ENCODE data around the gene HRH2. TPM values are rescaled to one million over a fixed set of nuclear protein-coding genes. Genes with fewer than 3 reads are reported as not detected.

HRH2 gene
- total RNA-seq, 1 donor from 2014 or later, result 67.3 TPM

DNA sequence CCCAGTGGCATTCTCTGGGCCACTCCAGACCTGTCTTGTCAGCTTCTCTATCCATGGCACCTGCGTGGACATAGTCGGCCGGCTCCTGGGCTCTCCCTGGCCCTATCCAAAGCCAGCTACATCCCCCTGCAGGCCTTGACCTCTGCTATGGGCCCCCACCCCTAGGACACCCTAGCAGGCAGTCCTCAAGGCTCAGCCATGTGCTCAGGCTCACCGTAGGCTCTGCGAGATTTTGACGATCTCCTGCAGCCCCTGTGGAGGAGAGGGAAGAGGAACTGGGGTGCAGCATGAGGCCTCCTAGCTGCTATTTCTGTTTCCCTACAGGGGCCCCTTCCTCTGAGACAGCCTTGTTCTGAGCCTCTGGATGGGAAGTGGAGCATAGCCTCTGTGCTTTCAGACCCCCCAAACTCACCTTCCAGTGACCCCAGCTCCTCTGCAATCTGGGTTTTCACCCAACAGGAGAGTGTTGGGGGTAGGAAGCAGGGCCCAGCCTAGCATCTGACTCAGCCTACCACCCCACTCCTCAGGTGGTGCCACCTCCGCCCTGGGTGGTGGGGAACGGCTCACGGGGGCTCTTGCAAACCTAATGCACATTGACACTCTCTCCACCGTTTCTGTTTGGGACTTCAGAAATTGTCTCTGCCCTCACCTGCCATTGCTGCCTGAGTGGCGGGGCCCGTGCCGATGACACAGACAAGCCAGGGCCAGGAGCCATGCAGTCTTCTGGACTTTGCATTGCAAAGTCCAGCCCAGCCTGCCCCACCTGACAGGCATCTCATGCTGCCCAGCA lies 36.7 kb downstream of the HRH2 start:
- intact Hi-C loops (cut with micrococcal nuclease), result no loop called here
- Mint-ChIP-seq H3K27me3 (no peaks in the 10 kb centered on the region), H3K36me3 (ENCODE audit: low read depth) (peaks cover 40% of the 10 kb centered on the region), H3K4me1 (peaks cover 43% of the 10 kb centered on the region), H3K27ac (peak overlapping the region; percentile 64), H3K9me3 (no peaks in the 10 kb centered on the region), H3K4me3 (no peak overlapping the region)
- DNase-seq, result no peak

- intact Hi-C loops (cut with micrococcal nuclease), result loop anchor here (1.0 kb wide), 3 partner anchors 37 to 161 kb away; partner anchors contain the start of gene HRH2
- Mint-ChIP-seq H3K36me3 (ENCODE audit: low read depth) (peaks cover 42% of the 10 kb centered on the region), H3K27me3 (no peaks in the 10 kb centered on the region), H3K4me1 (peaks cover 40% of the 10 kb centered on the region), H3K4me3 (peak overlapping the region; percentile 62), H3K9me3 (no peaks in the 10 kb centered on the region), H3K27ac (peak overlapping the region; percentile 85)
- DNase-seq, result no peak
These were observed 37.6 kb downstream of the HRH2 start for GRCh38 chr5:175695161-175696126.

- peak; percentile 92 for DNase-seq
- H3K27me3 Mint-ChIP-seq, result no peaks in the 10 kb centered on the region
- H3K4me3 Mint-ChIP-seq, result peak overlapping the region; percentile 62
- intact Hi-C loops (cut with micrococcal nuclease), result loop anchor here (1.0 kb wide), 3 partner anchors 38 to 162 kb away; partner anchors contain the start of gene HRH2
- H3K27ac Mint-ChIP-seq, result peak overlapping the region; percentile 85
- H3K36me3 Mint-ChIP-seq (ENCODE audit: low read depth), result peaks cover 39% of the 10 kb centered on the region
- peaks cover 33% of the 10 kb centered on the region for H3K4me1 Mint-ChIP-seq
- no peaks in the 10 kb centered on the region for H3K9me3 Mint-ChIP-seq
These were observed 38.4 kb downstream of the HRH2 start for GRCh38 chr5:175696139-175696854.

DNA sequence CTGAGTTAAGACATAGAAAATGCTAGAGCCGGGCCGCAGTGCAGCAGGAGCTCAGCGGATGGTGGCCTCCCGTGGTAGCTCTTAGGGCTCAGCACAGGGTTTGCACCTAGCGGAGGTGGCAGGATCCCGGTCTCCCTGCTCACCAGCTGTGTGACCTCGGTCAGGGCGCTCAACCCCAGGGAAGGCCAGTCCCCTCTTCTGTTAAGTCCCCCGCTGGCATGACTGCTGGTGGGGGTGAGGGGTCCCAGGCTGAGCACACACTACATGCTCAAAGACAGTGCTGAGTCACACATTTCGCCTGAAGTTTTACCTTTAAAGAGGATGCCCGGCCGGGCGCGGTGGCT lies 39.0 kb downstream of the HRH2 start:
- H3K36me3 Mint-ChIP-seq (ENCODE audit: low read depth), result peaks cover 43% of the 10 kb centered on the region
- no peak for DNase-seq
- peaks cover 33% of the 10 kb centered on the region for H3K4me1 Mint-ChIP-seq
- no peaks in the 10 kb centered on the region for H3K27me3 Mint-ChIP-seq
- no peak overlapping the region for H3K27ac Mint-ChIP-seq
- intact Hi-C loops (cut with micrococcal nuclease), result loop anchor here (1.0 kb wide), 3 partner anchors 39 to 163 kb away; partner anchors contain the start of gene HRH2
- H3K4me3 Mint-ChIP-seq, result no peak overlapping the region
- no peaks in the 10 kb centered on the region for H3K9me3 Mint-ChIP-seq

GRCh38 chr5:175697846-175698245 lies 40.0 kb downstream of the HRH2 start:
- no peak overlapping the region for H3K4me3 Mint-ChIP-seq
- intact Hi-C loops (cut with micrococcal nuclease), result no loop called here
- H3K9me3 Mint-ChIP-seq, result no peaks in the 10 kb centered on the region
- peaks cover 46% of the 10 kb centered on the region for H3K36me3 Mint-ChIP-seq (ENCODE audit: low read depth)
- H3K27me3 Mint-ChIP-seq, result no peaks in the 10 kb centered on the region
- peak overlapping the region; percentile 68 for H3K27ac Mint-ChIP-seq
- H3K4me1 Mint-ChIP-seq, result peaks cover 30% of the 10 kb centered on the region
- no peak for DNase-seq

DNA sequence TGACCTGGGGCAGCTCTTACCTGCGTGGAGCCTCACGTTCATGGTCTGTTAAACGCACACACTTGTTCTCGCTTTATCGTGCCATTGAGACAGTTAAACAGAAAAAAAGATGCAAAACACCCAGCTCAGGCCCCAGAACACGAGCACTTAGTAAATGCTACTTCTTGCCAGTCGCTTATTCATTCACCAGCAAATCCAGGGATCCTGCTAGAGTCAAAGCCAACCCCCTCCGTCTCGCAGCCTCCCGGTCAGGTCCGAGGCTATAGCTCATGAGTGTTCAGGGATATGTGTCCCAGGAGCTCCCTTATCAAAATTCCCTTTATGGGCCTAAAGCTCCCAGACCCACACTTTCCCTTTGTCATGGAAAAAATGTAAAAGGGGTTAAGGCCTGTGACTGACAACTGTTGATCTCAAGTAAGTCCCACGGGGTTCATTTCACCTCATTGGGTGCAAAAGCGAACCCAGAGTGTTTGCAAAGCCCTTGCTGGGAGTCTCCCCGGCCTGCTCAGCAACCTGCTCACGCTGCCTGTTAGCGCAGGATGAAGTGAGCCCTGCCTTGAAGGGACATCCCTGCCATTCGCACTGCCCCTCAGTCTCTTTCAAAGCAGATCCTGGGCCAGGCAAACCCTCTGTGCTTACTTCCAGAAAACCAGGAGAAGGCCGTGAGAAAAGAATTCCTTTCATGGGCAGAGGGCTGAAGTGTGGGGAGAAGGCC lies 40.7 kb downstream of the HRH2 start:
- Mint-ChIP-seq H3K4me3 (no peak overlapping the region), H3K27me3 (no peaks in the 10 kb centered on the region), H3K4me1 (peaks cover 25% of the 10 kb centered on the region), H3K27ac (no peak overlapping the region), H3K9me3 (no peaks in the 10 kb centered on the region), H3K36me3 (ENCODE audit: low read depth) (peaks cover 47% of the 10 kb centered on the region)
- DNase-seq, result no peak
- intact Hi-C loops (cut with micrococcal nuclease), result no loop called here

GRCh38 chr5:175700991-175701390 lies 43.1 kb downstream of the HRH2 start:
- peaks cover 13% of the 10 kb centered on the region for H3K4me1 Mint-ChIP-seq
- DNase-seq, result peak; percentile 68
- no peak overlapping the region for H3K27ac Mint-ChIP-seq
- peaks cover 46% of the 10 kb centered on the region for H3K36me3 Mint-ChIP-seq (ENCODE audit: low read depth)
- H3K9me3 Mint-ChIP-seq, result no peaks in the 10 kb centered on the region
- H3K27me3 Mint-ChIP-seq, result no peaks in the 10 kb centered on the region
- H3K4me3 Mint-ChIP-seq, result no peak overlapping the region
- intact Hi-C loops (cut with micrococcal nuclease), result loop anchor here (1.0 kb wide), 1 partner anchor 167 kb away; no protein-coding TSS in a partner anchor

DNA sequence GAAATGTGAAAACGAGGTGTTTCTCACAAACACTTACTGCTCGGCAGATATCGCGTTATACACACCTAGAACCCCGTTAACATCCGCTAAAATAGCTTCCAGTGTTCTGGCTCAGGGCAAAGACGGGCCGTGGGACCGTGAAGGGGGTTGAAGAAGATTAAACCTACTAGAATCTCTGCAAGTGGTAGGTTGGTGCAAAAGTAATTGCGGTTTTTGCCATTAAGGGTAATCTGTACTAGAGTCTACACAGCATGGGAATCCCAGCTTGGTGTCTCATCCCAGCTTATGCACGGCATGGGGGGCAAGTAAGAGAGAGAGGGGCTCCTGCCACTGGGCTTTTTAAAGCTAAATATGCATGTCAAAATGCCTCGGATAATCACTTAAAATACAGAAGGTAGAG lies 43.9 kb downstream of the HRH2 start:
- H3K36me3 Mint-ChIP-seq (ENCODE audit: low read depth), result peaks cover 42% of the 10 kb centered on the region
- no peaks in the 10 kb centered on the region for H3K9me3 Mint-ChIP-seq
- H3K27me3 Mint-ChIP-seq, result no peaks in the 10 kb centered on the region
- H3K4me1 Mint-ChIP-seq, result peaks cover 8% of the 10 kb centered on the region
- no peak for DNase-seq
- intact Hi-C loops (cut with micrococcal nuclease), result loop anchor here (1.0 kb wide), 1 partner anchor 167 kb away; no protein-coding TSS in a partner anchor
- no peak overlapping the region for H3K4me3 Mint-ChIP-seq
- H3K27ac Mint-ChIP-seq, result peak overlapping the region; percentile 3

GRCh38 chr5:175706499-175706898 lies 48.6 kb downstream of the HRH2 start:
- Mint-ChIP-seq H3K27me3 (no peaks in the 10 kb centered on the region), H3K9me3 (no peaks in the 10 kb centered on the region), H3K36me3 (ENCODE audit: low read depth) (peaks cover 49% of the 10 kb centered on the region), H3K4me3 (no peak overlapping the region), H3K27ac (no peak overlapping the region), H3K4me1 (peaks cover 8% of the 10 kb centered on the region)
- intact Hi-C loops (cut with micrococcal nuclease), result no loop called here
- DNase-seq, result no peak

DNA sequence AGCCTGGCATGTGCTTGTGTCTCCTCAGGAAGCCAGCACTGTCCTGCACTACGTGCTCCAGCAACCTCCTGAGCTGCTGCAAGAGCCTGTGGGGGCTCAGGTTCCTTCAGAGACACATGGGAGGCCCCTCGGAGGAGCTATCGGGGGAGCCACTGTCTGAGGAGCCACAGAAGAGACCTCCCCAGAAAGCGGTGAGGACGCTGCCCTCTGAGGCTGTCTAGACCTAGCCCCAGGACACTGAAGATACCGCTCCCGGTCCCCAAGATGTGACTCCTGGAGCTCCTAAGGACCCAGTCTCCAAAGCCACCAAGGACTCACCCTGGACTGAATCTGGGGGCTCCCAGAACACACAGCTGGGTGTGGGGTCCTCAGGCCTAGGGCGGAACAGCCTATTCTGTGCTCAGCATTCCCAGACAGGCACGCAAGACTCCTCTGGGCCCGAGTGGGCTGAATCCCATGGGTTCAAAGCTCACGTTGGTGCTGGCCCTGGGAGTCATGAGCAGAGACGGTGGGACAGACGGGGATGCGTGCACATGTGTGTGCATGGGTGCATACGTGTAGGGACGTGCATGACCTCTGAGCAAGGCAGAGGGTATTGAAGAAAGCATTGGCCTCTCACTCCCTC lies 50.0 kb downstream of the HRH2 start:
- Mint-ChIP-seq H3K27ac (no peak overlapping the region), H3K4me1 (peaks cover 7% of the 10 kb centered on the region), H3K9me3 (no peaks in the 10 kb centered on the region), H3K36me3 (ENCODE audit: low read depth) (peaks cover 43% of the 10 kb centered on the region), H3K4me3 (no peak overlapping the region), H3K27me3 (no peaks in the 10 kb centered on the region)
- no peak for DNase-seq
- intact Hi-C loops (cut with micrococcal nuclease), result no loop called here

DNA sequence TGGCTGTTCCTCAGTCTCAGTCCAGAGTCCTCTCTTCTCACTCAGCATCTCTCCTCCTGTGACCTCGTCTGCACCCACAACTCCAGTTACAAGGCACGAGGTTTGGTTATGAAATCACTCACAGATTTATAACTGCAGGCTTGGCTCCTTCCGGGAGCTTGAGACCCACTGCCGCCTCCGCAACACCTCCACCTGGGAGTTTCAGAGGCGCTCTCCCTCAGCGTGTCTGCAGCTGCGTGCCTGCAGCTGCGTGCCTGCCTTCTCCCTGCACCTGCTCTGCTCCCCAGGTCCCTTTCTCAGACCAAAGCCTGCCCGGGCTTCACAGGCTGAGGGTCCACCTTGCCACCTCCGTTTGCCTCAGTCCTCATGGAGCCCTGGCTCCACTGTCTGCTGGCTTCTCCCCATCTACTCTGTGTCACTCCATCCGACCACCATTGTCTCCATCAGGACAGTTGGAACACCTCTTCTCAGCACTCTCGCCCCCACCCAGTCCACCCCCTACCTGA lies 51.5 kb downstream of the HRH2 start:
- Mint-ChIP-seq H3K9me3 (no peaks in the 10 kb centered on the region), H3K36me3 (ENCODE audit: low read depth) (peaks cover 51% of the 10 kb centered on the region), H3K4me3 (no peak overlapping the region), H3K27ac (peak overlapping the region; percentile 16), H3K4me1 (peaks cover 7% of the 10 kb centered on the region), H3K27me3 (no peaks in the 10 kb centered on the region)
- intact Hi-C loops (cut with micrococcal nuclease), result no loop called here
- DNase-seq, result no peak

GRCh38 chr5:175710326-175710725 lies 52.5 kb downstream of the HRH2 start:
- intact Hi-C loops (cut with micrococcal nuclease), result loop anchor here (5.0 kb wide), 1 partner anchor 48 kb away; no protein-coding TSS in a partner anchor
- H3K27ac Mint-ChIP-seq, result no peak overlapping the region
- peaks cover 56% of the 10 kb centered on the region for H3K36me3 Mint-ChIP-seq (ENCODE audit: low read depth)
- DNase-seq, result no peak
- no peak overlapping the region for H3K4me3 Mint-ChIP-seq
- no peaks in the 10 kb centered on the region for H3K27me3 Mint-ChIP-seq
- peaks cover 5% of the 10 kb centered on the region for H3K9me3 Mint-ChIP-seq
- peaks cover 7% of the 10 kb centered on the region for H3K4me1 Mint-ChIP-seq

Data from activated CD4-positive, alpha-beta T cell treated with anti-CD3 and anti-CD28 coated beads, Interleukin-2, amount 10 ng/mL, durations not matched to agents 24 days and 14 days (primary cell).